ENCODE measurements around the gene SLC35G2.
"Not testable (repeated sequence)": the region's sequence is repeated elsewhere in the genome, so short reads cannot be mapped to it uniquely, and the experiment has no call there.

GRCh38 chr3:136897171-136897570, 78.2 kb downstream of the SLC35G2 start:
- TF ChIP-seq, protein P1, sequence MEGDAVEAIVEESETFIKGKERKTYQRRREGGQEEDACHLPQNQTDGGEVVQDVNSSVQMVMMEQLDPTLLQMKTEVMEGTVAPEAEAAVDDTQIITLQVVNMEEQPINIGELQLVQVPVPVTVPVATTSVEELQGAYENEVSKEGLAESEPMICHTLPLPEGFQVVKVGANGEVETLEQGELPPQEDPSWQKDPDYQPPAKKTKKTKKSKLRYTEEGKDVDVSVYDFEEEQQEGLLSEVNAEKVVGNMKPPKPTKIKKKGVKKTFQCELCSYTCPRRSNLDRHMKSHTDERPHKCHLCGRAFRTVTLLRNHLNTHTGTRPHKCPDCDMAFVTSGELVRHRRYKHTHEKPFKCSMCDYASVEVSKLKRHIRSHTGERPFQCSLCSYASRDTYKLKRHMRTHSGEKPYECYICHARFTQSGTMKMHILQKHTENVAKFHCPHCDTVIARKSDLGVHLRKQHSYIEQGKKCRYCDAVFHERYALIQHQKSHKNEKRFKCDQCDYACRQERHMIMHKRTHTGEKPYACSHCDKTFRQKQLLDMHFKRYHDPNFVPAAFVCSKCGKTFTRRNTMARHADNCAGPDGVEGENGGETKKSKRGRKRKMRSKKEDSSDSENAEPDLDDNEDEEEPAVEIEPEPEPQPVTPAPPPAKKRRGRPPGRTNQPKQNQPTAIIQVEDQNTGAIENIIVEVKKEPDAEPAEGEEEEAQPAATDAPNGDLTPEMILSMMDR (IDR thresholded peaks at IDR 0.05; ENCODE audit: low read length), result not testable (repeated sequence)
- not testable (repeated sequence) for TF ChIP-seq EZH2 (optimal IDR thresholded peaks at IDR 0.05; ENCODE audit: low read depth, low read length)
